Measurements from ENCODE around the gene PPA2.

Gene PPA2

DNA sequence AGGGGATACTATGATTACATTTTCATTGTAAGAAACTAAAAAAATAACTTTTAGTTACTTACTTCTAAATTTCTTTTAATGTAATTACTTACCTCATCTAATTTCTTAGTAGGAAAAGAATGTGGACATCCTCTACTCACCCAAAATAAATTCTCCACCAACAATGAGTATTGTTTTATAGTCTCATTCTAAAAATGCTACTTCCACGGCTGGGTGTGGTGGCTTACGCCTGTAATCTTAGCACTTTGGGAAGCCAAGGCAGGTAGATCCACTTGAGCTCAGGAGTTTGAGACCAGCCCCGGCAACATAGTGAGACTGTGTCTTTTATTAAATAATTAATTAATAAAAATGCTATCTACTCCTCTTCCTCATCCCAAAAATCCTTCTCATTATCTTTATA, 99.8 kb downstream of the PPA2 start:
- H3K4me3 ChIP-seq (ENCODE audit: low read depth, low read length), result no peak overlapping the region
- no peak for DNase-seq (ENCODE audit: low read depth)
- no peak for TF ChIP-seq CTCF (IDR thresholded peaks at IDR 0.05; ENCODE audit: insufficient read depth, low read depth, low read length, missing control alignments)

DNA sequence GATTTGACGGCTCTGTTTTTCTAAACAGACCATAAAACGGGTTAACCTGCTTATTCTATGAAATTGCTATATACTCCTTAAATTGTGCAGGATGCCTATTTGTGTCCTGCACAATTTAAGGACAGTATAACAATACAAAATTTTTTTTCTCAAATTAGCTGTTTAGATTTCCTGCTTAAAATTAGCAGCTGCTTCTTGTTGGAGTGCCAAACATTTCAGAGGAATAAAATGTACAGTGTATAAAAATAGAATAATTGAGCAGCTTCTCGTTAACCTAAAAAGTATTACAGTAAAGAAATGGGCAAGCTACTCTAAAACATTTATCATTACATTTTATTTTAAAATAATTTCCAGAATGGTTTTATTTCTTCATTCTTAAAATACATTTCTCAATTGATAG, 100.5 kb downstream of the PPA2 start:
- DNase-seq (ENCODE audit: low read depth), result no peak
- TF ChIP-seq CTCF (IDR thresholded peaks at IDR 0.05; ENCODE audit: insufficient read depth, low read depth, low read length, missing control alignments), result no peak
- H3K4me3 ChIP-seq (ENCODE audit: low read depth, low read length), result no peak overlapping the region

GRCh38 chr4:105369988-105370387, 103.9 kb downstream of the PPA2 start:
- no peak overlapping the region for H3K4me3 ChIP-seq (ENCODE audit: low read depth, low read length)
- TF ChIP-seq CTCF (IDR thresholded peaks at IDR 0.05; ENCODE audit: insufficient read depth, low read depth, low read length, missing control alignments), result no peak
- DNase-seq (ENCODE audit: low read depth), result no peak

DNA sequence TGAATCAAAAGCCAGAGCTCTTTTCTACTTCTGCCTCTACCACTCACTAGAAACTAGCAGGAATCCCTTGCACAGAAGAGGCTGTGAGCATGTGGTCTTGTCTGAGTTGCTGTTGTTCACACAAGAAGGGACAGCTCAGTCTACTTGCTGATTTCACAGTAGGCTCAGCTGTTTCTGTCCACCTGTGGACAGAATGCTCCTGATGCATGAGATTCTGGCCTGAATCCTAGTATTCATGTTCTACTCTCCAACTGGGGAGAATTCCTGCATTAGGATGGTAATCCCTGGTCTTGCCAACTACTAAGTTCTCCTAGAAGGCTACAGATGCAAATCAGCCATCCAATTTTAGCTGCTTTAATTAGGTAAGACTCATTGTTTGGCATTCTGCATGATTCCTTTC, 112.8 kb downstream of the PPA2 start:
- no peak for DNase-seq (ENCODE audit: low read depth)
- no peak for TF ChIP-seq CTCF (IDR thresholded peaks at IDR 0.05; ENCODE audit: insufficient read depth, low read depth, low read length, missing control alignments)

GRCh38 chr4:105357258-105357980, 116.4 kb downstream of the PPA2 start:
- H3K4me3 ChIP-seq (ENCODE audit: low read depth, low read length), result no peak overlapping the region
- TF ChIP-seq CTCF (IDR thresholded peaks at IDR 0.05; ENCODE audit: insufficient read depth, low read depth, low read length, missing control alignments), result no peak
- no peak for DNase-seq (ENCODE audit: low read depth)

More for the DNA sequence above, 112.8 kb downstream of the PPA2 start:
- no peak overlapping the region for H3K4me3 ChIP-seq (ENCODE audit: low read depth, low read length)

- DNase-seq (ENCODE audit: low read depth), result no peak
- no peak for TF ChIP-seq CTCF (IDR thresholded peaks at IDR 0.05; ENCODE audit: insufficient read depth, low read depth, low read length, missing control alignments)
- no peak overlapping the region for H3K4me3 ChIP-seq (ENCODE audit: low read depth, low read length)
These were observed 117.7 kb downstream of the PPA2 start for GRCh38 chr4:105356194-105356593.

- TF ChIP-seq CTCF (IDR thresholded peaks at IDR 0.05; ENCODE audit: insufficient read depth, low read depth, low read length, missing control alignments), result no peak
- no peak overlapping the region for H3K4me3 ChIP-seq (ENCODE audit: low read depth, low read length)
- DNase-seq (ENCODE audit: low read depth), result peak; percentile 55
These were observed 121.0 kb downstream of the PPA2 start for GRCh38 chr4:105352826-105353225.

Measured in GM12865 (cell line).